ENCODE measurements around the gene XDH.

- no peak for TF ChIP-seq POLR2A (IDR thresholded peaks at IDR 0.05)
- TF ChIP-seq, protein P1, sequence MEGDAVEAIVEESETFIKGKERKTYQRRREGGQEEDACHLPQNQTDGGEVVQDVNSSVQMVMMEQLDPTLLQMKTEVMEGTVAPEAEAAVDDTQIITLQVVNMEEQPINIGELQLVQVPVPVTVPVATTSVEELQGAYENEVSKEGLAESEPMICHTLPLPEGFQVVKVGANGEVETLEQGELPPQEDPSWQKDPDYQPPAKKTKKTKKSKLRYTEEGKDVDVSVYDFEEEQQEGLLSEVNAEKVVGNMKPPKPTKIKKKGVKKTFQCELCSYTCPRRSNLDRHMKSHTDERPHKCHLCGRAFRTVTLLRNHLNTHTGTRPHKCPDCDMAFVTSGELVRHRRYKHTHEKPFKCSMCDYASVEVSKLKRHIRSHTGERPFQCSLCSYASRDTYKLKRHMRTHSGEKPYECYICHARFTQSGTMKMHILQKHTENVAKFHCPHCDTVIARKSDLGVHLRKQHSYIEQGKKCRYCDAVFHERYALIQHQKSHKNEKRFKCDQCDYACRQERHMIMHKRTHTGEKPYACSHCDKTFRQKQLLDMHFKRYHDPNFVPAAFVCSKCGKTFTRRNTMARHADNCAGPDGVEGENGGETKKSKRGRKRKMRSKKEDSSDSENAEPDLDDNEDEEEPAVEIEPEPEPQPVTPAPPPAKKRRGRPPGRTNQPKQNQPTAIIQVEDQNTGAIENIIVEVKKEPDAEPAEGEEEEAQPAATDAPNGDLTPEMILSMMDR (IDR thresholded peaks at IDR 0.05) = no peak
Observed at GRCh38 chr2:31404827-31405226, 9.7 kb downstream of the XDH start.

All from Peyer's patch (tissue), 4 donors.